AG09309 (cell line): ENCODE data around the gene CD40.

Experiments
- DNase-seq: peaks from one replicate; pipeline ENCODE4 v3.0.0-alpha.2; 2010; ENCODE audit warnings: low read depth
- H3K4me3 ChIP-seq: 2 replicates; pipeline ENCODE4 v1.5.1; 2011; ENCODE audit warnings: mild to moderate bottlenecking, low read depth, low read length, moderate library complexity; ENCODE audit not compliant: control insufficient read depth
- CTCF ChIP-seq: IDR thresholded peaks from 2 replicates; pipeline ENCODE4 v1.5.1; 2011; ENCODE audit warnings: mild to moderate bottlenecking, low read depth, low read length, inconsistent platforms; ENCODE audit not compliant: insufficient read depth, control insufficient read depth; ENCODE audit errors: missing control alignments

The CD40 gene

GRCh38 chr20:46154796-46155195 is 36.7 kb downstream of the CD40 start:
- H3K4me3 ChIP-seq, result no peak overlapping the region
- no peak for TF ChIP-seq CTCF
- no peak for DNase-seq

- no peak for TF ChIP-seq CTCF
- no peak for DNase-seq
- H3K4me3 ChIP-seq, result no peak overlapping the region
Measured at GRCh38 chr20:46156065-46156464, 38.0 kb downstream of the CD40 start.

- DNase-seq, result no peak
- no peak for TF ChIP-seq CTCF
- H3K4me3 ChIP-seq, result no peak overlapping the region
Measured at GRCh38 chr20:46157076-46157592, 39.0 kb downstream of the CD40 start.

DNA sequence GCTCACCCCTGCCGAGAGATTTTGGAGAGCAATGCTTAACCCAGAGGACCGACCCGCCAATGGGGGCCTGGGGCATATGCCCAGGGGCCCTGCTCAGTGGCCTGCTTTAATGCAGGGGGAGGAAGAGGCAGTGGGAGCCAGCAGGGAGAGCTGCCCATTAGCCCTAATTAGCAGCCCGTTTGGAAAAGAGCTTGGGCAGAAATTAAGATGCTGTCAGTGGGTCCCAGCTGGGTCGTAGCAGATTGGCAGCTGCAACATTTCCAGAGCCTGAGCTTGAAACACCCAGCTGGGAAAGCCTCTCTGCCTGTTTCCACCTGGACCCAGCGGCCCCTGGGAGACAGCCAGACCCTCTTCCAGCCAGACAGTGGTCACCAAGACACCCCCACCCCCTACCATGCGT is 39.5 kb downstream of the CD40 start:
- H3K4me3 ChIP-seq, result no peak overlapping the region
- no peak for TF ChIP-seq CTCF
- DNase-seq, result no peak

DNA sequence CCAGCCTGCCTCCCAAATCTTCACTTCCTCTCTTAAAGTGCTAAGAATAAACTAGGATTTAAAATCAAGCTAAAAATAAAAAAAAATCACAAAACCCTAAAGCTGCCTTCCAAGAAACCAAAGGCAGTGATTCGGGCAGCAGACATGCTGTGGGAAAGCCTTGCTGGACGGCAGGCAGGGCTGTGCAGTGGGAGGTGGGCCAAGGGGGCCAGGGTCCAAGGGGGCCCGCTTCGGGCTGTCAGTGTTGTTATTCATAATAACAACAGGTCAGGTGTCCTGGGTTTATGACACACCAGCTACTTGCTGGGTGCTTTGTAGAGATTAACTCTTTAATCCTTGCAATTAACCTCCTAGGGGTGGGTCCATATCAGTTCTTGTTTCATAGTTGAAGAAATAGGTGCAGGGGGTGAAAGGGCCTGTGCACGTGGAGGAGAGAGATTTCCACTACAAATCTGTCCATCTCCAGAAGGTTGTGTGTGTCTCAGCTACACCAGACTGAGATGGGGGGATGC is 40.4 kb downstream of the CD40 start:
- TF ChIP-seq CTCF, result no peak

GRCh38 chr20:46159101-46159897 is 41.2 kb downstream of the CD40 start:
- no peak for DNase-seq
- no peak for TF ChIP-seq CTCF
- H3K4me3 ChIP-seq, result no peak overlapping the region

More for the DNA sequence above, 40.4 kb downstream of the CD40 start:
- H3K4me3 ChIP-seq, result no peak overlapping the region
- no peak for DNase-seq

GRCh38 chr20:46160661-46161060 is 42.5 kb downstream of the CD40 start:
- TF ChIP-seq CTCF, result no peak
- DNase-seq, result no peak
- H3K4me3 ChIP-seq, result no peak overlapping the region
